Measurements from ENCODE around the gene CPNE1. TPM values are rescaled to one million over a fixed set of nuclear protein-coding genes. Genes with fewer than 3 reads are reported as not detected.

CPNE1 gene
- total RNA-seq, 1 experiment from 2014 or later = 155 TPM

- no peak overlapping the region for H2BK20ac ChIP-seq (ENCODE audit: low read depth, low read length, poor library complexity, severe bottlenecking)
- H3K4me1 ChIP-seq (ENCODE audit: insufficient read depth, low read length) = no peaks in the 10 kb centered on the region
- no peak overlapping the region for H3K4me2 ChIP-seq (ENCODE audit: insufficient read depth, insufficient read length, low read length)
- peaks cover 4 to 8% of the 10 kb centered on the region in 2 experiments for H3K4me1 Mint-ChIP-seq
- no peak overlapping the region for H4K5ac ChIP-seq (ENCODE audit: insufficient read length, low read depth, low read length)
- no peaks in the 10 kb centered on the region for H3K79me2 ChIP-seq (ENCODE audit: insufficient read depth, low read length)
- H3K4ac ChIP-seq (ENCODE audit: low read depth, low read length) = no peak overlapping the region
- no peak for TF ChIP-seq CTCF (conservative IDR thresholded peaks at IDR 0.05)
- no peak overlapping the region for H3K23ac ChIP-seq (ENCODE audit: insufficient read length, low read depth, low read length)
- H3K27ac Mint-ChIP-seq = no peak overlapping the region; a peak in 1 of 7 replicates
- H3K23me2 ChIP-seq (ENCODE audit: insufficient read length, low read depth, low read length, poor library complexity, severe bottlenecking) = peaks cover under 1% of the 10 kb centered on the region
- no peak overlapping the region for H3K4me3 Mint-ChIP-seq
- no peak overlapping the region for H3K9ac ChIP-seq (ENCODE audit: extremely low read depth, insufficient read length, low read length)
- H3K36me3 Mint-ChIP-seq (ENCODE audit: insufficient read depth in 1 of 3, low read depth in 3 of 3) = no peaks in the 10 kb centered on the region
- no peaks in the 10 kb centered on the region for H3K9me3 Mint-ChIP-seq
- H3T11ph ChIP-seq (ENCODE audit: low read length) = no peak overlapping the region
- no peak overlapping the region for H2BK15ac ChIP-seq (ENCODE audit: low read depth, low read length)
- no peak overlapping the region for H3K27ac ChIP-seq (ENCODE audit: insufficient read length, low read depth, low read length)
- H2BK12ac ChIP-seq (ENCODE audit: insufficient read length, low read depth, low read length) = no peak overlapping the region
- H2BK120ac ChIP-seq (ENCODE audit: low read depth, low read length, poor library complexity, severe bottlenecking) = no peak overlapping the region
- no peak for DNase-seq
- H2BK5ac ChIP-seq (ENCODE audit: insufficient read length, low read length) = no peak overlapping the region
- H3K18ac ChIP-seq (ENCODE audit: insufficient read length, low read depth, low read length) = no peak overlapping the region
- no CpG with 5 or more reads among the region's 14 CpGs for WGBS (ENCODE audit: extremely low coverage, insufficient read length, low lambda C conversion rate)
- H3K14ac ChIP-seq (ENCODE audit: insufficient read depth, low read length) = no peak overlapping the region
- H4K8ac ChIP-seq (replicated peaks; ENCODE audit: insufficient read length, low read depth, low read length) = no peak overlapping the region
- H3K56ac ChIP-seq (ENCODE audit: insufficient read length, low read depth, low read length) = no peak overlapping the region
- H2AFZ ChIP-seq (ENCODE audit: low read length) = no peak overlapping the region
- no peak overlapping the region for H2AK5ac ChIP-seq (ENCODE audit: insufficient read length, low read length)
- no peak overlapping the region for H4K91ac ChIP-seq (ENCODE audit: insufficient read length, low read depth, low read length)
- peaks cover 35% of the 10 kb centered on the region for H3K27me3 Mint-ChIP-seq (ENCODE audit: low read depth)
- H3K79me1 ChIP-seq (ENCODE audit: insufficient read depth, low read depth, low read length, poor library complexity, severe bottlenecking) = no peaks in the 10 kb centered on the region
- H3K27me3 ChIP-seq (ENCODE audit: insufficient read depth, low read length) = peaks cover 6% of the 10 kb centered on the region; the same call in 1 of the 2 replicates
- H3K9me3 ChIP-seq (ENCODE audit: control insufficient read depth, low read depth, low read length) = no peaks in the 10 kb centered on the region
- no peaks in the 10 kb centered on the region for H4K20me1 ChIP-seq (ENCODE audit: control insufficient read depth, insufficient read depth, insufficient read length)
These were observed 57.5 kb downstream of the CPNE1 start for GRCh38 chr20:35607003-35607735.

Data from H9 (cell line).